CD8-positive, alpha-beta memory T cell (primary cell): Measurements from ENCODE around the gene VWA2. TPM values are rescaled to one million over a fixed set of nuclear protein-coding genes. Genes with fewer than 3 reads are reported as not detected.

Experiments
- CTCF ChIA-PET: fragments of 350-600 bp; sonication (Branson Sonifier 250); formaldehyde crosslinking; loops from one replicate; lab custom pipeline; 2021; ENCODE audit warnings: antibody characterized with exemption; lab: Charles Lee
- POLR2A ChIA-PET: fragments of 350-600 bp; sonication (Branson Sonifier 250); formaldehyde crosslinking; loops from one replicate; lab custom pipeline; 2021; ENCODE audit warnings: antibody characterized with exemption; lab: Charles Lee
- DNase-seq, 5 donors: peaks; one replicate each; pipeline versions ENCODE4 v3.0.0 to v3.0.0-alpha.2; 2020 to 2022; ENCODE audit warnings: mixed read lengths in 1 of 5
- H3K27ac ChIP-seq: one replicate; pipeline ENCODE4 v1.7.0; 2013; ENCODE audit warnings: low read depth, mild to moderate bottlenecking, low read length, moderate library complexity
- H3K27me3 ChIP-seq: 2 replicates; pipeline ENCODE4 v1.7.0; 2013; ENCODE audit warnings: low read length, mild to moderate bottlenecking; ENCODE audit not compliant: insufficient read depth, poor library complexity, severe bottlenecking
- H3K36me3 ChIP-seq: 2 replicates; pipeline ENCODE4 v1.7.0; 2013; ENCODE audit warnings: mild to moderate bottlenecking, low read length, moderate library complexity; ENCODE audit not compliant: insufficient read depth
- H3K4me1 ChIP-seq: 2 replicates; pipeline ENCODE4 v1.7.0; 2013; ENCODE audit warnings: mild to moderate bottlenecking, low read length, moderate library complexity; ENCODE audit not compliant: insufficient read depth
- H3K4me3 ChIP-seq: 2 replicates; pipeline ENCODE4 v1.7.0; 2013; ENCODE audit warnings: mild to moderate bottlenecking, low read length
- H3K9me3 ChIP-seq: 2 replicates; pipeline ENCODE4 v1.7.0; 2013; ENCODE audit warnings: mild to moderate bottlenecking, low read length
- H3K27ac Mint-ChIP-seq, 8 donors: one replicate each; pipeline ENCODE4 v1.8.0; 2020 to 2021; ENCODE audit warnings: mixed read lengths in 8 of 8, mild to moderate bottlenecking in 6 of 8, inconsistent platforms in 3 of 8, moderate library complexity in 3 of 8
- H3K27me3 Mint-ChIP-seq, 2 donors: one replicate each; pipeline ENCODE4 v1.8.0; 2020 to 2021; ENCODE audit warnings: mixed read lengths in 2 of 2, mild to moderate bottlenecking in 1 of 2, moderate library complexity in 1 of 2
- H3K36me3 Mint-ChIP-seq, 3 donors: one replicate each; pipeline ENCODE4 v1.8.0; 2020 to 2021; ENCODE audit warnings: mixed read lengths in 3 of 3, inconsistent platforms in 1 of 3, mild to moderate bottlenecking in 1 of 3
- H3K4me1 Mint-ChIP-seq, 3 donors: one replicate each; pipeline ENCODE4 v1.8.0; 2020 to 2021; ENCODE audit warnings: mixed read lengths in 3 of 3, inconsistent platforms in 1 of 3, mild to moderate bottlenecking in 1 of 3
- H3K4me3 Mint-ChIP-seq, 7 donors: one replicate each; pipeline ENCODE4 v1.8.0; 2020 to 2021; ENCODE audit warnings: mixed read lengths in 7 of 7, mild to moderate bottlenecking in 6 of 7, moderate library complexity in 4 of 7, inconsistent platforms in 2 of 7
- H3K9me3 Mint-ChIP-seq, 5 donors: one replicate each; pipeline ENCODE4 v1.8.0; 2020 to 2022; ENCODE audit warnings: mixed read lengths in 5 of 5, mild to moderate bottlenecking in 3 of 5, moderate library complexity in 2 of 5, inconsistent platforms in 1 of 5
- polyA plus RNA-seq: library from polyadenylated mRNA; unstranded; fragments of 300-500 nt; fragmentation: Illumina TruSeq; gene quantifications from one replicate; pipeline ENCODE4 v1.2.3, GENCODE V29; 2021
- total RNA-seq, 2 experiments: library from RNA; stranded (reverse); gene quantifications; one replicate each; pipeline ENCODE4 v1.2.3, GENCODE V29; 2021

The VWA2 gene
- total and polyA plus RNA-seq, 3 experiments from 2014 or later: not detected

DNA sequence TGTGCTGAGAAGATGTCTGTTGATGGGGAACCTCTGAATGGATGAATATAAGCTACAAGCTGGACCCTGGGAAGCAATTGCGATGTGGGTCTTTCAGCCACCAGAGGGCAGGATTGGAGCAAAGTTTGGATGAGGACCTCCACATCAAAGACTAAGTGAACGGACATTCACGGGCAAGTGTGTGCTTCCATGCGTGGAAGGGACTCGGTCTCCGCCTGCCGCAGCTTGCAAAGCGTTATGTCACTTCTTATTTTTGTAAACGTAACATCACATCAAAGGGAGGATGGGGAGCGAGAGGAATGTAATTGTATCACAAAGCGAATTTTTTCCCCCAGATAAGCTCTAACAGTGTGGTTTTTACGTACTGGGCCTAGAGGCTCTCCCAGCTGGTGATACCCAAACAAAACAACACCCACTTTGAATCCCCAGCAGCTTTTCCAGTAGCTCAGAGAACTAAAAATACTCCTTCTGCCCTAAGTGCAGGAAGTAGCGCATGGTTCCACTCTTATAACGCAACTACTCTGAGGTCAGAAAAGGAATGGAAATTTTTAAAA, 65.0 kb downstream of the VWA2 start:
- H3K36me3 Mint-ChIP-seq: peaks cover 4 to 30% (median 10%) of the 10 kb centered on the region in 3 donors
- Histone ChIP-seq H3K4me1 (peaks cover 6% of the 10 kb centered on the region), H3K9me3 (no peaks in the 10 kb centered on the region), H3K27me3 (no peaks in the 10 kb centered on the region), H3K36me3 (no peaks in the 10 kb centered on the region), H3K4me3 (peak overlapping the region; percentile 70), H3K27ac (no peak overlapping the region)
- CTCF ChIA-PET: interaction anchor here (0.8 to 3.4 kb wide), 43 partner anchors 8 to 576 kb away, joined by 3 to 25 read pairs (median 5); partner anchors contain the start of genes CCDC186 and FHIP2A
- peak overlapping the region in 7 of 8 donors; percentile 48 to 88 (median 70) for H3K27ac Mint-ChIP-seq
- H3K4me1 Mint-ChIP-seq: peaks cover 10 to 13% (median 13%) of the 10 kb centered on the region in 3 donors
- POLR2A ChIA-PET: no interaction called here
- H3K9me3 Mint-ChIP-seq: no peaks in the 10 kb centered on the region
- no peaks in the 10 kb centered on the region for H3K27me3 Mint-ChIP-seq
- peak; percentile 35 to 71 (median 46) for DNase-seq
- peak overlapping the region; percentile 89 to 95 (median 91) for H3K4me3 Mint-ChIP-seq

- no peaks in the 10 kb centered on the region for H3K9me3 Mint-ChIP-seq
- H3K27ac Mint-ChIP-seq: peak overlapping the region in 7 of 8 donors; percentile 19 to 88 (median 70)
- peaks cover 10 to 13% (median 13%) of the 10 kb centered on the region in 3 donors for H3K4me1 Mint-ChIP-seq
- Histone ChIP-seq H3K27ac (no peak overlapping the region), H3K9me3 (no peaks in the 10 kb centered on the region), H3K4me3 (peak overlapping the region; percentile 70), H3K36me3 (no peaks in the 10 kb centered on the region), H3K4me1 (peaks cover 6% of the 10 kb centered on the region), H3K27me3 (no peaks in the 10 kb centered on the region)
- peak overlapping the region; percentile 89 to 95 (median 91) for H3K4me3 Mint-ChIP-seq
- no peaks in the 10 kb centered on the region for H3K27me3 Mint-ChIP-seq
- ChIA-PET CTCF (interaction anchor here (0.8 to 3.4 kb wide), 38 partner anchors 7 to 575 kb away, joined by 3 to 25 read pairs (median 5); partner anchors contain the start of genes CCDC186 and FHIP2A), POLR2A (no interaction called here)
- H3K36me3 Mint-ChIP-seq: peaks cover 0 to 23% (median 4%) of the 10 kb centered on the region in 3 donors
- peak; percentile 51 to 81 (median 56) for DNase-seq
Observed at GRCh38 chr10:114304571-114305421, 65.7 kb downstream of the VWA2 start.

- H3K9me3 Mint-ChIP-seq: no peaks in the 10 kb centered on the region
- DNase-seq: no peak
- CTCF ChIA-PET: interaction anchor here (1.6 to 2.4 kb wide), 2 partner anchors 8 to 516 kb away, joined by 7 to 15 read pairs; partner anchors contain the start of gene FHIP2A
- POLR2A ChIA-PET: no interaction called here
- H3K27ac Mint-ChIP-seq: no peak overlapping the region
- peaks cover 10 to 13% (median 13%) of the 10 kb centered on the region in 3 donors for H3K4me1 Mint-ChIP-seq
- Histone ChIP-seq H3K27me3 (no peaks in the 10 kb centered on the region), H3K4me3 (no peak overlapping the region), H3K4me1 (peaks cover 6% of the 10 kb centered on the region), H3K36me3 (no peaks in the 10 kb centered on the region), H3K9me3 (no peaks in the 10 kb centered on the region), H3K27ac (no peak overlapping the region)
- H3K27me3 Mint-ChIP-seq: no peaks in the 10 kb centered on the region
- H3K4me3 Mint-ChIP-seq: peak overlapping the region in 5 of 7 donors; percentile 89 to 93 (median 91)
- peaks cover 0 to 16% (median 0%) of the 10 kb centered on the region in 3 donors for H3K36me3 Mint-ChIP-seq
Observed at GRCh38 chr10:114305521-114305925, 66.5 kb downstream of the VWA2 start.

GRCh38 chr10:114306116-114306973, 67.3 kb downstream of the VWA2 start:
- H3K9me3 ChIP-seq: no peaks in the 10 kb centered on the region
- no peak overlapping the region for H3K4me3 ChIP-seq
- DNase-seq: no peak
- Mint-ChIP-seq H3K9me3 (no peaks in the 10 kb centered on the region), H3K27me3 (no peaks in the 10 kb centered on the region), H3K36me3 (peaks cover 0 to 8% (median 0%) of the 10 kb centered on the region in 3 donors), H3K4me3 (peak overlapping the region in 6 of 7 donors; percentile 8 to 91 (median 48)), H3K4me1 (peaks cover 10 to 13% (median 13%) of the 10 kb centered on the region in 3 donors), H3K27ac (peak overlapping the region in 1 of 8 donors; percentile 21)
- POLR2A ChIA-PET: no interaction called here
- H3K27me3 ChIP-seq: no peaks in the 10 kb centered on the region
- no peak overlapping the region for H3K27ac ChIP-seq
- CTCF ChIA-PET: interaction anchor here (2.0 kb wide), 1 partner anchor 165 kb away, joined by 5 read pairs; no protein-coding TSS in a partner anchor
- H3K4me1 ChIP-seq: peaks cover 6% of the 10 kb centered on the region
- no peaks in the 10 kb centered on the region for H3K36me3 ChIP-seq

DNA sequence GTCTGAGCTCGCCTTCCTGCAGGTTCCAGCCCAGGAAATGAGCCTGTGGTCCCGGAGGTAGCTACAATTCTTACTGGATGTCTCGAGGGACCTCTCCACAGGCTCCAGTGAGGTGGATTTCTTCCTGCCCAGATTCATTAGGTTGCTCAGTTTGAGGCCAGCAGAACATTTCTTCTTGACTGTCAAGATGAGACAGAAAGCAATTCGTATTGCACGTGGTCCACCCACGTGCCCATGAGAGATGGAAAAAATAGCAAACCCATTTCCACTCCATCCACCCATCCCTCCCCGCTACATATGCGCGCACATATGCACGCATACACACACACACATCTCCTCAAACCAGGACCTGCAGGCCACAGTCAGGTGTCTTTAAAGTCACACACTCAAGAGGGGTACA, 68.7 kb downstream of the VWA2 start:
- no peak for DNase-seq
- H3K27ac ChIP-seq: no peak overlapping the region
- no peaks in the 10 kb centered on the region for H3K27me3 ChIP-seq
- H3K4me1 Mint-ChIP-seq: peaks cover 10 to 13% (median 13%) of the 10 kb centered on the region in 3 donors
- peaks cover 0 to 3% (median 0%) of the 10 kb centered on the region in 3 donors for H3K36me3 Mint-ChIP-seq
- CTCF ChIA-PET: interaction anchor here (1.4 to 2.0 kb wide), 2 partner anchors 9 to 164 kb away, joined by 3 to 5 read pairs; no protein-coding TSS in a partner anchor
- POLR2A ChIA-PET: no interaction called here
- no peaks in the 10 kb centered on the region for H3K27me3 Mint-ChIP-seq
- peak overlapping the region in 1 of 8 donors; percentile 21 for H3K27ac Mint-ChIP-seq
- no peaks in the 10 kb centered on the region for H3K36me3 ChIP-seq
- peaks cover 6% of the 10 kb centered on the region for H3K4me1 ChIP-seq
- H3K9me3 ChIP-seq: no peaks in the 10 kb centered on the region
- H3K4me3 ChIP-seq: no peak overlapping the region
- H3K4me3 Mint-ChIP-seq: peak overlapping the region in 1 of 7 donors; percentile 24
- no peaks in the 10 kb centered on the region for H3K9me3 Mint-ChIP-seq

DNA sequence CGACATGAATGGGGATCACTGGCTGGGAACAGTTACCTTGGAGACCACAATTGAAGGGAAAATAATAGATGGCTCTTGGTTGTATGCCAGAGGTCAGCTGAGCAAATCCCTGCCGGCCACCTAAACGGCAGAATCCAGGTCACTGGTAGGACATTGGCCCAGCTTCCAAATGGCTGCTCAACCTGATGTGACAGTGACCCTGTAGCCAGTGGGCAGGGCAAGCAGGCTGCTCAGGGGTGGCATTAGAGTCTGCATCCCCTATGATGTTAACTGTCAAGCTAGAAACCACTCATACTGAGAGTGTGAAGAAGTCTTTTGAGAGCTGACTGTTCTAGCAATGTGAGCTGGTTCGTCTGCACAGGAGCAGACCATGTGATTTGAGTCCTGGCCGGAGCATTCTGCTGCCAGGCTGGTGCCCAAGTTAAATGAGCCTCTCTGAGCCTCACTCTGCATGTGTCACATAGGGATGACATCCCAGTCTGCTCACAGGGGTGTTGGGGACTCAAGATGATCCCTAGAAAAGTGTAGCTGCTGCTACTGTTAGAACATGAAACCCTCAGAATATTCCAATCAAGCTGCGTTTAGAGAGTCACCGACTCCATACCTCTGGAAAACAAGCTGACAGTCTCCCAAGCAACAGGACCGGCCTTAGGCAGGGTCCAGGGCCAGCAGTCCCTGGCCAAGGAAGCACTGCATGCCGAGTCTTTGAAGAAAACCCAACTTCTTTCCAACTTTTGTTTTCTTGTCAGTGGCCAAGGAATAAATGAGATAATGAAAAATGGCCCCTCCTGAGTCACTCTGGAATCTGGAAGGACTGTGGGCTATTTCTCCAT, 69.7 kb downstream of the VWA2 start:
- peak overlapping the region in 1 of 7 donors; percentile 32 for H3K4me3 Mint-ChIP-seq
- H3K9me3 Mint-ChIP-seq: no peaks in the 10 kb centered on the region
- Histone ChIP-seq H3K27ac (no peak overlapping the region), H3K9me3 (no peaks in the 10 kb centered on the region), H3K4me1 (peaks cover 4% of the 10 kb centered on the region), H3K36me3 (no peaks in the 10 kb centered on the region), H3K27me3 (no peaks in the 10 kb centered on the region), H3K4me3 (no peak overlapping the region)
- ChIA-PET POLR2A (no interaction called here), CTCF (interaction anchor here (1.4 kb wide), 1 partner anchor 8 kb away, joined by 3 read pairs; no protein-coding TSS in a partner anchor)
- peaks cover 7 to 10% (median 10%) of the 10 kb centered on the region in 3 donors for H3K4me1 Mint-ChIP-seq
- no peak for DNase-seq
- H3K27ac Mint-ChIP-seq: peak overlapping the region in 1 of 8 donors; percentile 17
- H3K36me3 Mint-ChIP-seq: peaks cover 0 to 3% (median 0%) of the 10 kb centered on the region in 3 donors
- no peaks in the 10 kb centered on the region for H3K27me3 Mint-ChIP-seq

GRCh38 chr10:114309364-114309651, 70.3 kb downstream of the VWA2 start:
- Mint-ChIP-seq H3K9me3 (no peaks in the 10 kb centered on the region), H3K36me3 (peaks cover 0 to 2% (median 2%) of the 10 kb centered on the region in 3 donors), H3K4me1 (peaks cover 2 to 6% (median 5%) of the 10 kb centered on the region in 3 donors), H3K27me3 (no peaks in the 10 kb centered on the region), H3K27ac (peak overlapping the region in 1 of 8 donors; percentile 73), H3K4me3 (peak overlapping the region in 1 of 7 donors; percentile 32)
- Histone ChIP-seq H3K4me1 (no peaks in the 10 kb centered on the region), H3K9me3 (no peaks in the 10 kb centered on the region), H3K27me3 (no peaks in the 10 kb centered on the region), H3K27ac (no peak overlapping the region), H3K4me3 (no peak overlapping the region), H3K36me3 (no peaks in the 10 kb centered on the region)
- no peak for DNase-seq
- ChIA-PET CTCF (no interaction called here), POLR2A (no interaction called here)
